H9 (cell line): Measurements from ENCODE around the gene TLN1. TPM values are rescaled to one million over a fixed set of nuclear protein-coding genes. Genes with fewer than 3 reads are reported as not detected.

ENCODE experiments used
- DNase-seq: peaks from one replicate; pipeline ENCODE4 v3.0.0-alpha.2; 2017
- H2AFZ ChIP-seq: one replicate; pipeline ENCODE4 v1.6.1; 2013; ENCODE audit warnings: mild to moderate bottlenecking, low read length, control low read depth, moderate library complexity
- H2AK5ac ChIP-seq: 2 replicates; pipeline ENCODE4 v1.6.1; 2013; ENCODE audit warnings: low read length, control low read depth, mixed read lengths; ENCODE audit not compliant: insufficient read length
- H2BK120ac ChIP-seq: one replicate; pipeline ENCODE4 v1.6.1; 2013; ENCODE audit warnings: low read depth, mild to moderate bottlenecking, low read length, control low read depth, inconsistent platforms; ENCODE audit not compliant: poor library complexity, severe bottlenecking
- H2BK12ac ChIP-seq: 2 replicates; pipeline ENCODE4 v1.6.1; 2013; ENCODE audit warnings: low read length, control low read depth, mixed read lengths, low read depth; ENCODE audit not compliant: insufficient read length
- H2BK15ac ChIP-seq: 2 replicates; pipeline ENCODE4 v1.6.1; 2013; ENCODE audit warnings: low read depth, low read length, control low read depth
- H2BK20ac ChIP-seq: one replicate; pipeline ENCODE4 v1.6.1; 2013; ENCODE audit warnings: low read depth, mild to moderate bottlenecking, low read length, control low read depth, inconsistent platforms; ENCODE audit not compliant: poor library complexity, severe bottlenecking
- H2BK5ac ChIP-seq: 2 replicates; pipeline ENCODE4 v1.6.1; 2013; ENCODE audit warnings: low read length, control low read depth, mixed read lengths; ENCODE audit not compliant: insufficient read length
- H3K14ac ChIP-seq: 2 replicates; pipeline ENCODE4 v1.6.1; 2013; ENCODE audit warnings: low read length, control low read depth; ENCODE audit not compliant: insufficient read depth
- H3K18ac ChIP-seq: 2 replicates; pipeline ENCODE4 v1.6.1; 2013; ENCODE audit warnings: low read depth, mild to moderate bottlenecking, mixed read lengths, low read length, control low read depth; ENCODE audit not compliant: insufficient read length
- H3K23ac ChIP-seq: 2 replicates; pipeline ENCODE4 v1.6.1; 2013; ENCODE audit warnings: low read length, control low read depth, mixed read lengths, low read depth; ENCODE audit not compliant: insufficient read length
- H3K23me2 ChIP-seq: 2 replicates; pipeline ENCODE4 v1.6.1; 2013; ENCODE audit warnings: low read depth, mild to moderate bottlenecking, mixed read lengths, low read length, control low read depth; ENCODE audit not compliant: insufficient read length, poor library complexity, severe bottlenecking
- H3K27ac ChIP-seq: 2 replicates; pipeline ENCODE4 v1.5.1; 2013; ENCODE audit warnings: low read length, control low read depth, mixed read lengths, low read depth; ENCODE audit not compliant: insufficient read length
- H3K27me3 ChIP-seq: 2 replicates; pipeline ENCODE4 v1.6.1; 2013; ENCODE audit warnings: low read length, control low read depth, inconsistent platforms; ENCODE audit not compliant: insufficient read depth
- H3K4ac ChIP-seq: 2 replicates; pipeline ENCODE4 v1.6.1; 2013; ENCODE audit warnings: low read depth, mild to moderate bottlenecking, control low read depth, inconsistent platforms, low read length, moderate library complexity
- H3K4me1 ChIP-seq: 2 replicates; pipeline ENCODE4 v1.6.1; 2013; ENCODE audit warnings: low read length, control low read depth, inconsistent platforms; ENCODE audit not compliant: insufficient read depth
- H3K4me2 ChIP-seq: 2 replicates; pipeline ENCODE4 v1.6.1; 2013; ENCODE audit warnings: low read length, control low read depth, mixed read lengths; ENCODE audit not compliant: insufficient read length, insufficient read depth
- H3K56ac ChIP-seq: 2 replicates; pipeline ENCODE4 v1.6.1; 2013; ENCODE audit warnings: low read depth, mild to moderate bottlenecking, mixed read lengths, low read length, control low read depth; ENCODE audit not compliant: insufficient read length
- H3K79me1 ChIP-seq: 2 replicates; pipeline ENCODE4 v1.6.1; 2013; ENCODE audit warnings: low read depth, mild to moderate bottlenecking, moderate library complexity, low read length, control low read depth, inconsistent platforms; ENCODE audit not compliant: insufficient read depth, poor library complexity, severe bottlenecking
- H3K79me2 ChIP-seq: 2 replicates; pipeline ENCODE4 v1.6.1; 2013; ENCODE audit warnings: low read length, control low read depth, inconsistent platforms; ENCODE audit not compliant: insufficient read depth
- H3K9ac ChIP-seq: 2 replicates; pipeline ENCODE4 v1.6.1; 2013; ENCODE audit warnings: low read length, control low read depth, mixed read lengths; ENCODE audit not compliant: insufficient read length; ENCODE audit errors: extremely low read depth
- H3K9me3 ChIP-seq: one replicate; pipeline ENCODE4 v1.6.1; 2013; ENCODE audit warnings: low read depth, low read length, inconsistent platforms; ENCODE audit not compliant: control insufficient read depth
- H3T11ph ChIP-seq: one replicate; pipeline ENCODE4 v1.6.1; 2013; ENCODE audit warnings: mild to moderate bottlenecking, low read length, control low read depth, inconsistent platforms
- H4K20me1 ChIP-seq: one replicate; pipeline ENCODE4 v1.6.1; 2013; ENCODE audit not compliant: control insufficient read depth, insufficient read length, insufficient read depth
- H4K5ac ChIP-seq: 2 replicates; pipeline ENCODE4 v1.6.1; 2013; ENCODE audit warnings: low read depth, mild to moderate bottlenecking, mixed read lengths, low read length, control low read depth; ENCODE audit not compliant: insufficient read length
- H4K8ac ChIP-seq: replicated peaks from 2 replicates; pipeline ENCODE4 v1.6.1; 2013; ENCODE audit warnings: low read length, control low read depth, mixed read lengths, low read depth; ENCODE audit not compliant: insufficient read length
- H4K91ac ChIP-seq: 2 replicates; pipeline ENCODE4 v1.6.1; 2013; ENCODE audit warnings: low read depth, mild to moderate bottlenecking, moderate library complexity, mixed read lengths, low read length, control low read depth; ENCODE audit not compliant: insufficient read length
- H3K27ac Mint-ChIP-seq, 3 experiments: 2 replicates in 2 of 3; 3 replicates in 1 of 3; pipeline ENCODE4 v1.8.0; 2020 to 2021; ENCODE audit warnings: mixed read lengths in 3 of 3, mild to moderate bottlenecking in 1 of 3, moderate library complexity in 1 of 3
- H3K27me3 Mint-ChIP-seq: 2 replicates; pipeline ENCODE4 v1.8.0; 2021; ENCODE audit warnings: low read depth, mild to moderate bottlenecking, moderate library complexity, mixed read lengths
- H3K36me3 Mint-ChIP-seq, 3 experiments: 2 replicates in 2 of 3; 3 replicates in 1 of 3; pipeline ENCODE4 v1.8.0; 2020 to 2021; ENCODE audit warnings: low read depth in 3 of 3, mixed read lengths in 3 of 3; ENCODE audit not compliant: insufficient read depth in 1 of 3
- H3K4me1 Mint-ChIP-seq, 2 experiments: 2 replicates each; pipeline ENCODE4 v1.8.0; 2020; ENCODE audit warnings: mixed read lengths in 2 of 2
- H3K4me3 Mint-ChIP-seq, 2 experiments: 2 replicates in 1 of 2; 3 replicates in 1 of 2; pipeline ENCODE4 v1.8.0; 2020 to 2021; ENCODE audit warnings: mild to moderate bottlenecking in 2 of 2, mixed read lengths in 2 of 2, moderate library complexity in 1 of 2
- H3K9me3 Mint-ChIP-seq, 2 experiments: 2 replicates in 1 of 2; 3 replicates in 1 of 2; pipeline ENCODE4 v1.8.0; 2020; ENCODE audit warnings: mild to moderate bottlenecking in 2 of 2, mixed read lengths in 2 of 2, moderate library complexity in 1 of 2
- CTCF ChIP-seq: fragments of 200-600 bp; sonication (generic); conservative IDR thresholded peaks from 3 replicates; pipeline ENCODE4 v1.8.0; 2021; ENCODE audit warnings: antibody characterized with exemption, mild to moderate bottlenecking
- WGBS: extraction: QIAGEN DNeasy Blood & Tissue Kit; methylation state at CpG from one replicate; pipeline ENCODE4 v1.1.7; 2013; ENCODE audit warnings: missing lambda C conversion rate, low lambda C conversion rate, mixed read lengths; ENCODE audit not compliant: insufficient read length; ENCODE audit errors: extremely low coverage; 5-methylcytosine and 5-hydroxymethylcytosine counted together
- total RNA-seq: library from RNA; stranded (reverse); gene quantifications from 2 replicates; pipeline ENCODE4 v1.2.1, GENCODE V29; 2021

TLN1 gene
- total RNA-seq, 1 experiment from 2014 or later, result 102 TPM

- no peak for TF ChIP-seq CTCF
- H3K27me3 Mint-ChIP-seq, result no peaks in the 10 kb centered on the region
- H3K27ac Mint-ChIP-seq, result no peak overlapping the region
- H2AFZ ChIP-seq, result no peak overlapping the region
- H3K4ac ChIP-seq, result no peak overlapping the region
- no peaks in the 10 kb centered on the region; the same call in 1 of the 2 replicates for H3K79me2 ChIP-seq
- H2BK120ac ChIP-seq, result no peak overlapping the region
- H4K91ac ChIP-seq, result no peak overlapping the region
- H2BK15ac ChIP-seq, result no peak overlapping the region
- H3K36me3 Mint-ChIP-seq, result peaks cover 0 to 7% (median 0%) of the 10 kb centered on the region in 3 experiments; a peak in 3 of 7 replicates
- H4K8ac ChIP-seq, result no peak overlapping the region
- no peak overlapping the region for H3K4me3 Mint-ChIP-seq
- DNase-seq, result no peak
- H3K9me3 Mint-ChIP-seq, result no peaks in the 10 kb centered on the region
- no peak overlapping the region for H3K9ac ChIP-seq
- no peak overlapping the region for H2AK5ac ChIP-seq
- no peaks in the 10 kb centered on the region for H3K27me3 ChIP-seq
- H3K14ac ChIP-seq, result no peak overlapping the region
- H3K56ac ChIP-seq, result no peak overlapping the region
- no peak overlapping the region for H3K27ac ChIP-seq
- H3K23me2 ChIP-seq, result no peaks in the 10 kb centered on the region
- H3K4me1 ChIP-seq, result no peaks in the 10 kb centered on the region
- H4K20me1 ChIP-seq, result no peaks in the 10 kb centered on the region
- H2BK20ac ChIP-seq, result no peak overlapping the region
- no peaks in the 10 kb centered on the region for H3K9me3 ChIP-seq
- no peak overlapping the region for H3K23ac ChIP-seq
- no peak overlapping the region for H2BK12ac ChIP-seq
- WGBS, result no CpG with 5 or more reads among the region's 2 CpGs
- no peak overlapping the region for H3K18ac ChIP-seq
- peaks cover 27 to 30% of the 10 kb centered on the region in 2 experiments for H3K4me1 Mint-ChIP-seq
- no peak overlapping the region for H4K5ac ChIP-seq
- no peak overlapping the region for H3T11ph ChIP-seq
- H3K79me1 ChIP-seq, result no peaks in the 10 kb centered on the region
- H3K4me2 ChIP-seq, result no peak overlapping the region
- H2BK5ac ChIP-seq, result no peak overlapping the region
Measured at GRCh38 chr9:35763181-35763580, 31.2 kb upstream of the TLN1 start.
